GM19468 (cell line): ENCODE results near the gene PABPN1L.

ENCODE experiments used
- ATAC-seq: cut with Tn5 transposase; IDR thresholded peaks from one replicate; pipeline ENCODE4 v1.9.1; 2021; ENCODE audit warnings: mild to moderate bottlenecking, moderate library complexity, moderate number of reproducible peaks; ENCODE audit not compliant: unreplicated experiment; ENCODE audit errors: extremely low read depth

PABPN1L gene

GRCh38 chr16:88866151-88866920 is at the start of gene PABPN1L:
TSS of gene PABPN1L (minus strand) at chr16:88866660. CDS start at chr16:88866606, 54 bp downstream.
- no peak for ATAC-seq

GRCh38 chr16:88915639-88916327 is 49.3 kb upstream of the PABPN1L start:
- ATAC-seq, result no peak

- ATAC-seq, result no peak
Measured at GRCh38 chr16:88914750-88915368, 48.4 kb upstream of the PABPN1L start.

- ATAC-seq, result no peak
Measured at GRCh38 chr16:88913870-88914269, 47.4 kb upstream of the PABPN1L start.

GRCh38 chr16:88913001-88913612 is 46.6 kb upstream of the PABPN1L start:
- no peak for ATAC-seq

GRCh38 chr16:88912556-88912955 is 46.1 kb upstream of the PABPN1L start:
- ATAC-seq, result no peak

- no peak for ATAC-seq
Measured at GRCh38 chr16:88911946-88912310, 45.5 kb upstream of the PABPN1L start.

GRCh38 chr16:88911136-88911945 is 44.9 kb upstream of the PABPN1L start:
- ATAC-seq, result no peak

GRCh38 chr16:88910284-88911135 is 44.0 kb upstream of the PABPN1L start:
- no peak for ATAC-seq

GRCh38 chr16:88909431-88910210 is 43.2 kb upstream of the PABPN1L start:
- no peak for ATAC-seq

GRCh38 chr16:88908307-88908706 is 41.8 kb upstream of the PABPN1L start:
- no peak for ATAC-seq

GRCh38 chr16:88907768-88908167 is 41.3 kb upstream of the PABPN1L start:
- ATAC-seq, result no peak

GRCh38 chr16:88906535-88907105 is 40.2 kb upstream of the PABPN1L start:
- ATAC-seq, result no peak

GRCh38 chr16:88906020-88906419 is 39.6 kb upstream of the PABPN1L start:
- no peak for ATAC-seq

GRCh38 chr16:88905563-88905962 is 39.1 kb upstream of the PABPN1L start:
- ATAC-seq, result no peak

GRCh38 chr16:88904676-88905365 is 38.4 kb upstream of the PABPN1L start:
- ATAC-seq, result no peak

- ATAC-seq, result no peak
Measured at GRCh38 chr16:88903267-88903666, 36.8 kb upstream of the PABPN1L start.
